K562 (cell line): Measurements from ENCODE around the gene KCNQ5. TPM values are rescaled to one million over a fixed set of nuclear protein-coding genes. Genes with fewer than 3 reads are reported as not detected.

Source experiments
- ATAC-seq: fragments of 200-7000 bp; cut with Tn5 transposase; 3 replicates; pipeline ENCODE4 v1.9.1; 2020; ENCODE audit warnings: moderate library complexity
- BruUV-seq: library from RNA; stranded (reverse); fragments of 400-500 nt; replicated peaks from 2 replicates; lab custom pipeline; 2021; lab: Mats Ljungman, UMichigan
- CTCF ChIA-PET: fragments of 300-600 bp; formaldehyde crosslinking; extraction: SDS; loops from one replicate; lab custom pipeline; 2021; ENCODE audit warnings: low intra/inter-chr PET ratio; lab: Yijun Ruan, JAX
- POLR2A ChIA-PET: fragments of 300-600, 350-650 bp; sonication (Branson Sonifier 250); formaldehyde crosslinking; extraction: SDS; loops from one replicate; lab custom pipeline; 2021; ENCODE audit warnings: antibody characterized with exemption, inconsistent platforms; lab: Yijun Ruan, JAX
- DNase-seq, 4 experiments: peaks; one replicate each; pipeline versions ENCODE4 v3.0.0 to v3.0.0-alpha.2; 2011 to 2018; ENCODE audit warnings: low spot score in 3 of 4, mixed read lengths in 3 of 4; ENCODE audit errors: extremely low read depth in 1 of 4
- FAIRE-seq: peaks from 2 replicates; lab custom pipeline; 2011; peaks lifted over from hg19 to GRCh38; lab: Jason Lieb, UNC
- H2AFZ ChIP-seq: 2 replicates; pipeline ENCODE4 v1.6.0; 2011; ENCODE audit warnings: low read depth, low read length, control low read depth, inconsistent platforms
- H3K27ac ChIP-seq: fragments of 200-600 bp; 3 replicates; pipeline ENCODE4 v1.8.0; 2011; ENCODE audit warnings: low read depth, mild to moderate bottlenecking, control low read depth, inconsistent platforms, low read length, moderate library complexity, mixed read lengths; ENCODE audit errors: extremely low read depth
- H3K27me3 ChIP-seq, 2 experiments: fragments of 300-600 bp in 1 of 2; 2 replicates in 1 of 2; 3 replicates in 1 of 2; pipeline versions ENCODE4 v1.6.0 to v1.8.0; 2011; ENCODE audit warnings: inconsistent platforms in 2 of 2, low read length in 2 of 2, mild to moderate bottlenecking in 1 of 2, mixed read lengths in 1 of 2, moderate library complexity in 1 of 2; ENCODE audit not compliant: control insufficient read depth in 2 of 2, insufficient read depth in 2 of 2
- H3K36me3 ChIP-seq: fragments of 300-600 bp; 3 replicates; pipeline ENCODE4 v1.8.0; 2011; ENCODE audit warnings: mild to moderate bottlenecking, low read length, inconsistent platforms; ENCODE audit not compliant: control insufficient read depth, insufficient read depth
- H3K4me1 ChIP-seq, 2 experiments: fragments of 200-600 bp in 1 of 2; replicated peaks in 1 of 2; 2 replicates in 1 of 2; 3 replicates in 1 of 2; pipeline versions ENCODE4 v1.5.1 to v1.8.0; 2011; ENCODE audit warnings: inconsistent platforms in 2 of 2, low read length in 2 of 2, mild to moderate bottlenecking in 1 of 2, mixed read lengths in 1 of 2, moderate library complexity in 1 of 2; ENCODE audit not compliant: control insufficient read depth in 2 of 2, insufficient read depth in 2 of 2
- H3K4me2 ChIP-seq: 2 replicates; pipeline ENCODE4 v1.6.1; 2011; ENCODE audit warnings: low read length, control low read depth, inconsistent platforms, mixed read lengths; ENCODE audit not compliant: insufficient read depth
- H3K4me3 ChIP-seq: fragments of 200-600 bp; sonication (generic), shearing (Covaris generic); 2 replicates; pipeline ENCODE4 v1.5.1; 2016; ENCODE audit warnings: control low read depth, inconsistent platforms
- H3K79me2 ChIP-seq: fragments of 200-600 bp; 3 replicates; pipeline ENCODE4 v1.8.0; 2011; ENCODE audit warnings: low read length, inconsistent platforms; ENCODE audit not compliant: control insufficient read depth, insufficient read depth
- H3K9ac ChIP-seq, 2 experiments: 2 replicates each; pipeline versions ENCODE4 v1.6.0 to v1.6.1; 2011; ENCODE audit warnings: low read depth in 2 of 2, low read length in 2 of 2, control low read depth in 1 of 2, inconsistent platforms in 1 of 2, mild to moderate bottlenecking in 1 of 2, mixed read lengths in 1 of 2; ENCODE audit not compliant: insufficient read depth in 1 of 2
- H3K9me1 ChIP-seq: one replicate; pipeline ENCODE4 v1.6.0; 2011; ENCODE audit warnings: inconsistent platforms, mild to moderate bottlenecking, low read length, moderate library complexity; ENCODE audit not compliant: control insufficient read depth, insufficient read depth
- H3K9me3 ChIP-seq: replicated peaks from 2 replicates; pipeline ENCODE4 v1.5.1; 2011; ENCODE audit warnings: low read depth, low read length, inconsistent platforms; ENCODE audit not compliant: control insufficient read depth, insufficient read depth
- H4K20me1 ChIP-seq: replicated peaks from 2 replicates; pipeline ENCODE4 v1.6.1; 2011; ENCODE audit warnings: low read length, inconsistent platforms, mixed read lengths; ENCODE audit not compliant: control insufficient read depth, insufficient read depth
- EHMT2 ChIP-seq: fragments of 450-650 bp; IDR thresholded peaks from 2 replicates; pipeline ENCODE4 v1.6.1; 2018; ENCODE audit warnings: antibody characterized with exemption
- MAFF ChIP-seq: IDR thresholded peaks from 2 replicates; pipeline ENCODE4 v1.6.1; 2012; ENCODE audit warnings: low read length, improper control_type of control experiment
- MED1 ChIP-seq: sonication (generic); formaldehyde crosslinking; IDR thresholded peaks from 2 replicates; pipeline ENCODE4 v1.8.1; 2023; ENCODE audit warnings: missing genetic modification reagents, borderline replicate concordance
- PRMT5 ChIP-seq: sonication (generic); formaldehyde crosslinking; IDR thresholded peaks from 2 replicates; pipeline ENCODE4 v1.5.0; 2020; ENCODE audit warnings: missing genetic modification reagents
- RFX1 ChIP-seq: fragments of 450-650 bp; IDR thresholded peaks from 2 replicates; pipeline ENCODE4 v1.6.1; 2016; ENCODE audit warnings: mild to moderate bottlenecking, moderate library complexity
- SLC30A9 ChIP-seq: fragments of 250-450 bp; sonication (Bioruptor Pico); IDR thresholded peaks from 2 replicates; pipeline ENCODE4 v1.8.0; 2022; ENCODE audit warnings: mild to moderate bottlenecking, moderate library complexity
- SMAD2 ChIP-seq: fragments of 150-350 bp; IDR thresholded peaks from 2 replicates; pipeline ENCODE4 v1.6.1; 2014; ENCODE audit warnings: low read depth, mild to moderate bottlenecking, low read length
- SMARCB1 ChIP-seq: IDR thresholded peaks from 2 replicates; pipeline ENCODE4 v1.6.1; 2011; ENCODE audit warnings: improper control_type of control experiment, low read depth; ENCODE audit not compliant: insufficient read length
- TEAD1 ChIP-seq, 2 experiments: fragments of 450-650 bp in 1 of 2; sonication (generic) in 1 of 2; formaldehyde crosslinking; IDR thresholded peaks; 2 replicates each; pipeline versions ENCODE4 v1.4.0 to v1.8.0; 2020 to 2022; ENCODE audit warnings: mild to moderate bottlenecking in 2 of 2, missing genetic modification reagents in 1 of 2
- ZC3H8 ChIP-seq: fragments of 450-650 bp; IDR thresholded peaks from 2 replicates; pipeline ENCODE4 v1.6.1; 2017
- whole genome bisulfite sequencing: fragments of 100-300 bp; shearing (Covaris generic); methylation state at CpG from one replicate; pipeline ENCODE4 v1.1.6; 2016; ENCODE audit warnings: low coverage, mixed read lengths; ENCODE audit not compliant: insufficient coverage; ENCODE audit errors: missing lambda C conversion rate; 5-methylcytosine and 5-hydroxymethylcytosine counted together
- in situ Hi-C: fragments of 300-500 bp; cut with MboI; formaldehyde crosslinking; loops from 4 replicates; pipeline ENCODE4 v1.15.0; 2018; ENCODE audit warnings: inconsistent platforms, mixed read lengths
- intact Hi-C: fragments of 100-400 bp; cut with micrococcal nuclease; formaldehyde crosslinking; loops from 2 replicates; pipeline ENCODE4 v1.14.2; 2022
- polyA plus RNA-seq, 8 experiments: library from polyadenylated mRNA; depleted of rRNA in 4 of 8; stranded (reverse) in 5 of 8; unstranded in 3 of 8; fragments of >200 nt; fragmentation: Nextera tagmentation in 2 of 8; fragmentation: Illumina TruSeq in 1 of 8; extraction: Ambion mirVana in 2 of 8; extraction: Trizol in 1 of 8; gene quantifications; 2 replicates each; pipeline versions ENCODE4 v1.2.1 to v1.2.3, GENCODE V29; 2011 to 2014; ENCODE audit warnings: inconsistent platforms in 1 of 8, missing spikeins in 1 of 8
- total RNA-seq, 7 experiments: library from RNA; depleted of rRNA in 6 of 7; stranded (reverse); fragments of >200 nt in 6 of 7; fragmentation: Illumina TruSeq in 2 of 7; extraction: Trizol in 2 of 7; gene quantifications; 2 replicates each; pipeline versions ENCODE4 v1.2.1 to v1.2.3, GENCODE V29; 2011 to 2021; ENCODE audit warnings: low replicate concordance in 1 of 7
- TF ChIP-seq, protein P1 (sequence below): sonication (generic); formaldehyde crosslinking; IDR thresholded peaks from 2 replicates; pipeline ENCODE4 v1.9.0; 2022; ENCODE audit warnings: mild to moderate bottlenecking, missing genetic modification reagents
- TF ChIP-seq, protein P2 (sequence below), 3 experiments: fragments of 200-800 bp in 1 of 3; fragments of 250-450 bp in 1 of 3; fragments of 450-650 bp in 1 of 3; sonication (Bioruptor Pico) in 1 of 3; sonication (Bioruptor generic) in 1 of 3; formaldehyde crosslinking in 1 of 3; IDR thresholded peaks; 2 replicates each; pipeline versions ENCODE4 v1.6.1 to v1.8.0; 2016 to 2022; ENCODE audit warnings: mild to moderate bottlenecking in 2 of 3, missing genetic modification characterization in 2 of 3, missing compliant biosample characterization in 1 of 3, moderate library complexity in 1 of 3
- TF ChIP-seq, protein P3 (sequence below): sonication (generic); formaldehyde crosslinking; IDR thresholded peaks from 2 replicates; pipeline ENCODE4 v1.8.0; 2022; ENCODE audit warnings: mild to moderate bottlenecking, missing genetic modification reagents, borderline replicate concordance

The KCNQ5 gene
- total and polyA plus RNA-seq, 9 of the 15 experiments (the other 6 are each of a cell fraction or from before 2014, with no cell fraction given), result 0.31 to 5.9 (median 2.6) TPM

DNA sequence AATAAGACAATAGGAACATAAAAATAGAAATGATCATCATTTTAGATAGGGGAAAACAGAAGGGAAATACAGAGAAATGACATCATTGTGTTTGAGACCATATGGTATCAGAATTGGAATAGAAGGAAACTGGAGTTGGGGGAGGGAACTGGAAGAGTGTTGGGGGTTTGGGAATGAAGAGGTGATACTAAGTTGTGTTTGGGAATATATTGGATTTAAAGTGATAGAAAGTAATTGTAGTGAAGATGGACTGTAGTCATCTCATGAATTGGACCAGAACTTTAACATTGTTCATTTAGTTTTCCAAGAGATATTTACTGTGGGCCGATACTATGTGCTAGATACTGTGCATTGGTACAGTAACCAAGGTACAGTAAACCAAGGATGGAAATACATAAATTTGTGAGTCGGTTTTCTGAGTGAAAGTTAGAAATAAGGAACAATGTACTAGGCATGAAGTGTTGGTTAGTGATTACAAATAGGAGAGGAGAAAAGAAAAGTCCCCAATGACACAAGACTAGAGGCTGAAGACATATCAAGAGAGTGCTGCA, 32.3 kb downstream of the KCNQ5 start:
- in situ Hi-C loops, result no loop called here
- ChIA-PET POLR2A (no interaction called here), CTCF (interaction anchor here (0.6 kb wide), 1 partner anchor 73 kb away, joined by 3 read pairs; no protein-coding TSS in a partner anchor)
- intact Hi-C loops, result no loop called here
- Histone ChIP-seq H3K9me1 (no peaks in the 10 kb centered on the region), H3K27me3 (no peaks in the 10 kb centered on the region), H3K79me2 (no peaks in the 10 kb centered on the region), H3K4me2 (no peak overlapping the region), H3K27ac (no peak overlapping the region), H2AFZ (no peak overlapping the region), H3K9ac (no peak overlapping the region), H3K36me3 (no peaks in the 10 kb centered on the region), H3K4me1 (no peaks in the 10 kb centered on the region), H3K9me3 (no peaks in the 10 kb centered on the region), H3K4me3 (no peak overlapping the region), H4K20me1 (no peaks in the 10 kb centered on the region)
- DNase-seq, result no peak
- WGBS, result 34% methylated on average over 2 of the region's 2 CpGs
- ATAC-seq, result no peak
- no peak for FAIRE-seq
- no peak for TF ChIP-seq EHMT2
- TF ChIP-seq PRMT5 (CRISPR knock-in tag), result no peak
- TF ChIP-seq SMAD2, result no peak
- TF ChIP-seq TEAD1 (CRISPR knock-in tag; IDR thresholded peaks at IDR 0.05), result no peak
- TF ChIP-seq RFX1, result no peak
- TF ChIP-seq, protein P1, sequence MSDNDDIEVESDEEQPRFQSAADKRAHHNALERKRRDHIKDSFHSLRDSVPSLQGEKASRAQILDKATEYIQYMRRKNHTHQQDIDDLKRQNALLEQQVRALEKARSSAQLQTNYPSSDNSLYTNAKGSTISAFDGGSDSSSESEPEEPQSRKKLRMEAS (CRISPR knock-in tag), result no peak
- TF ChIP-seq, protein P2, sequence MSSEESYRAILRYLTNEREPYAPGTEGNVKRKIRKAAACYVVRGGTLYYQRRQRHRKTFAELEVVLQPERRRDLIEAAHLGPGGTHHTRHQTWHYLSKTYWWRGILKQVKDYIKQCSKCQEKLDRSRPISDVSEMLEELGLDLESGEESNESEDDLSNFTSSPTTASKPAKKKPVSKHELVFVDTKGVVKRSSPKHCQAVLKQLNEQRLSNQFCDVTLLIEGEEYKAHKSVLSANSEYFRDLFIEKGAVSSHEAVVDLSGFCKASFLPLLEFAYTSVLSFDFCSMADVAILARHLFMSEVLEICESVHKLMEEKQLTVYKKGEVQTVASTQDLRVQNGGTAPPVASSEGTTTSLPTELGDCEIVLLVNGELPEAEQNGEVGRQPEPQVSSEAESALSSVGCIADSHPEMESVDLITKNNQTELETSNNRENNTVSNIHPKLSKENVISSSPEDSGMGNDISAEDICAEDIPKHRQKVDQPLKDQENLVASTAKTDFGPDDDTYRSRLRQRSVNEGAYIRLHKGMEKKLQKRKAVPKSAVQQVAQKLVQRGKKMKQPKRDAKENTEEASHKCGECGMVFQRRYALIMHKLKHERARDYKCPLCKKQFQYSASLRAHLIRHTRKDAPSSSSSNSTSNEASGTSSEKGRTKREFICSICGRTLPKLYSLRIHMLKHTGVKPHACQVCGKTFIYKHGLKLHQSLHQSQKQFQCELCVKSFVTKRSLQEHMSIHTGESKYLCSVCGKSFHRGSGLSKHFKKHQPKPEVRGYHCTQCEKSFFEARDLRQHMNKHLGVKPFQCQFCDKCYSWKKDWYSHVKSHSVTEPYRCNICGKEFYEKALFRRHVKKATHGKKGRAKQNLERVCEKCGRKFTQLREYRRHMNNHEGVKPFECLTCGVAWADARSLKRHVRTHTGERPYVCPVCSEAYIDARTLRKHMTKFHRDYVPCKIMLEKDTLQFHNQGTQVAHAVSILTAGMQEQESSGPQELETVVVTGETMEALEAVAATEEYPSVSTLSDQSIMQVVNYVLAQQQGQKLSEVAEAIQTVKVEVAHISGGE (CRISPR knock-in tag; IDR thresholded peaks at IDR 0.05), result no peak
- TF ChIP-seq SLC30A9 (CRISPR knock-in tag), result no peak
- TF ChIP-seq MED1 (CRISPR knock-in tag), result no peak
- TF ChIP-seq ZC3H8, result no peak
- no peak for TF ChIP-seq SMARCB1
- TF ChIP-seq, protein P3, sequence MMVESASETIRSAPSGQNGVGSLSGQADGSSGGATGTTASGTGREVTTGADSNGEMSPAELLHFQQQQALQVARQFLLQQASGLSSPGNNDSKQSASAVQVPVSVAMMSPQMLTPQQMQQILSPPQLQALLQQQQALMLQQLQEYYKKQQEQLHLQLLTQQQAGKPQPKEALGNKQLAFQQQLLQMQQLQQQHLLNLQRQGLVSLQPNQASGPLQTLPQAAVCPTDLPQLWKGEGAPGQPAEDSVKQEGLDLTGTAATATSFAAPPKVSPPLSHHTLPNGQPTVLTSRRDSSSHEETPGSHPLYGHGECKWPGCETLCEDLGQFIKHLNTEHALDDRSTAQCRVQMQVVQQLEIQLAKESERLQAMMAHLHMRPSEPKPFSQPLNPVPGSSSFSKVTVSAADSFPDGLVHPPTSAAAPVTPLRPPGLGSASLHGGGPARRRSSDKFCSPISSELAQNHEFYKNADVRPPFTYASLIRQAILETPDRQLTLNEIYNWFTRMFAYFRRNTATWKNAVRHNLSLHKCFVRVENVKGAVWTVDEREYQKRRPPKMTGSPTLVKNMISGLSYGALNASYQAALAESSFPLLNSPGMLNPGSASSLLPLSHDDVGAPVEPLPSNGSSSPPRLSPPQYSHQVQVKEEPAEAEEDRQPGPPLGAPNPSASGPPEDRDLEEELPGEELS (CRISPR knock-in tag), result no peak
- no peak for TF ChIP-seq MAFF
- BruUV-seq, result no TSS peak
